ENCODE measurements around the gene LCE1C. TPM values are rescaled to one million over a fixed set of nuclear protein-coding genes. Genes with fewer than 3 reads are reported as not detected.

LCE1C gene
- total RNA-seq, 1 experiment from 2014 or later, result not detected

GRCh38 chr1:152776361-152776760, 30.1 kb downstream of the LCE1C start (continued):
- no peak for TF ChIP-seq ARID4B (CRISPR knock-in tag; IDR thresholded peaks at IDR 0.05; ENCODE audit: borderline replicate concordance)
- no peak for TF ChIP-seq CREB1 (CRISPR knock-in tag; IDR thresholded peaks at IDR 0.05)
- TF ChIP-seq ZNF121 (CRISPR knock-in tag; IDR thresholded peaks at IDR 0.05), result no peak

- no peak within 1 kb of the TSS for H3K27ac Mint-ChIP-seq
- H3K4me3 Mint-ChIP-seq, result no peak within 1 kb of the TSS
- ChIA-PET CTCF (no interaction called here), POLR2A (no interaction called here)
- ATAC-seq, result no peak
- H3K9me3 Mint-ChIP-seq, result peaks cover 86% of the 10 kb centered on the region
- DNase-seq (ENCODE audit: low spot score), result no peak
- peaks cover 70% of the 10 kb centered on the region for H3K36me3 Mint-ChIP-seq
- peaks cover 23% of the 10 kb centered on the region for H3K27me3 Mint-ChIP-seq (ENCODE audit: low read depth)
- TF ChIP-seq USF2 (CRISPR knock-in tag; IDR thresholded peaks at IDR 0.05) (no peak), ZNF671 (CRISPR knock-in tag; IDR thresholded peaks at IDR 0.05) (no peak), ZNF263 (CRISPR knock-in tag; IDR thresholded peaks at IDR 0.05; ENCODE audit: low read depth) (no peak), MLX (CRISPR knock-in tag; IDR thresholded peaks at IDR 0.05) (no peak), HMGXB4 (CRISPR knock-in tag; IDR thresholded peaks at IDR 0.05) (no peak), ZNF121 (CRISPR knock-in tag; IDR thresholded peaks at IDR 0.05) (no peak), NFYB (CRISPR knock-in tag; conservative IDR thresholded peaks at IDR 0.05; ENCODE audit: low read depth) (no peak), ERG (CRISPR knock-in tag; IDR thresholded peaks at IDR 0.05) (no peak)
- no peaks in the 10 kb centered on the region for H3K4me1 Mint-ChIP-seq
Observed at GRCh38 chr1:152774875-152775274, 31.6 kb downstream of the LCE1C start, which contains the start of gene LCE1F. Gene LCE1F (plus strand): TSS chr1:152775140. CDS start chr1:152776372, 1,232 bp downstream.

GRCh38 chr1:152770411-152770810, 36.0 kb downstream of the LCE1C start:
- peaks cover 76% of the 10 kb centered on the region for H3K36me3 Mint-ChIP-seq
- peaks cover 6% of the 10 kb centered on the region for H3K27me3 Mint-ChIP-seq (ENCODE audit: low read depth)
- POLR2A ChIA-PET, result no interaction called here
- no peak overlapping the region for H3K27ac Mint-ChIP-seq
- CTCF ChIA-PET, result no interaction called here
- no peaks in the 10 kb centered on the region for H3K4me1 Mint-ChIP-seq
- no peak overlapping the region for H3K4me3 Mint-ChIP-seq
- H3K9me3 Mint-ChIP-seq, result peaks cover 89% of the 10 kb centered on the region
- no peak for DNase-seq (ENCODE audit: low spot score)
- no peak for ATAC-seq
- TF ChIP-seq MAX (CRISPR knock-in tag; IDR thresholded peaks at IDR 0.05) (no peak), E2F5 (CRISPR knock-in tag; IDR thresholded peaks at IDR 0.05) (no peak), GTF2I (CRISPR knock-in tag; conservative IDR thresholded peaks at IDR 0.05) (no peak), CDX4 (CRISPR knock-in tag; IDR thresholded peaks at IDR 0.05; ENCODE audit: borderline replicate concordance) (no peak), ATF2 (CRISPR knock-in tag; IDR thresholded peaks at IDR 0.05; ENCODE audit: borderline replicate concordance, low read depth) (no peak), RORB (CRISPR knock-in tag; IDR thresholded peaks at IDR 0.05) (no peak), ATF1 (CRISPR knock-in tag; IDR thresholded peaks at IDR 0.05) (no peak), PRRX2 (CRISPR knock-in tag; IDR thresholded peaks at IDR 0.05) (no peak), ETV6 (CRISPR knock-in tag; IDR thresholded peaks at IDR 0.05) (no peak), JUN (CRISPR knock-in tag; IDR thresholded peaks at IDR 0.05) (no peak)
